Measurements from ENCODE around the gene GALNT11.

DNA sequence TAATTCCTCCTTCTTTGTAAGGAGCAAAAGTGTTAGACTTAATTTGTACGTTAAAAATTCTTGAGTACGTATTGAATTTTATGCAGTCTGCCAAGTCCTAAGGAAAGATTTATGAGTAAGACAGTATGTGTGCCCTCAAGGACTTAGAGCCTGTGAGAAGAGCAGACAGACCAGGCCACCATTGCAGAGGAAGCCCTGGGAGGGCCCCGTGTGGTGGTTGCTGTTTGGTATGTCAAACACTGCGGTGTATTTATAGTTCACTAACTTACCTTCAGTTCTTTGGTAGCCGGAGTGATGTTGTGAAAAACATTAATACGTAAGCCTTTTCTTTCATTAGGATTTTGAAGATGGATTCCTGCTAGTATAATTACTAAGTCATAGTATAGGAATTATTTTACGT lies 82.9 kb downstream of the GALNT11 start:
- TF ChIP-seq, protein P1, sequence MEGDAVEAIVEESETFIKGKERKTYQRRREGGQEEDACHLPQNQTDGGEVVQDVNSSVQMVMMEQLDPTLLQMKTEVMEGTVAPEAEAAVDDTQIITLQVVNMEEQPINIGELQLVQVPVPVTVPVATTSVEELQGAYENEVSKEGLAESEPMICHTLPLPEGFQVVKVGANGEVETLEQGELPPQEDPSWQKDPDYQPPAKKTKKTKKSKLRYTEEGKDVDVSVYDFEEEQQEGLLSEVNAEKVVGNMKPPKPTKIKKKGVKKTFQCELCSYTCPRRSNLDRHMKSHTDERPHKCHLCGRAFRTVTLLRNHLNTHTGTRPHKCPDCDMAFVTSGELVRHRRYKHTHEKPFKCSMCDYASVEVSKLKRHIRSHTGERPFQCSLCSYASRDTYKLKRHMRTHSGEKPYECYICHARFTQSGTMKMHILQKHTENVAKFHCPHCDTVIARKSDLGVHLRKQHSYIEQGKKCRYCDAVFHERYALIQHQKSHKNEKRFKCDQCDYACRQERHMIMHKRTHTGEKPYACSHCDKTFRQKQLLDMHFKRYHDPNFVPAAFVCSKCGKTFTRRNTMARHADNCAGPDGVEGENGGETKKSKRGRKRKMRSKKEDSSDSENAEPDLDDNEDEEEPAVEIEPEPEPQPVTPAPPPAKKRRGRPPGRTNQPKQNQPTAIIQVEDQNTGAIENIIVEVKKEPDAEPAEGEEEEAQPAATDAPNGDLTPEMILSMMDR (IDR thresholded peaks at IDR 0.05) = no peak
- TF ChIP-seq ZFX (IDR thresholded peaks at IDR 0.05; ENCODE audit: borderline replicate concordance) = no peak

Measured in 22Rv1 (cell line).